Activated T-cell treated with anti-CD3 and anti-CD28 coated beads, Interleukin-2, amount 50 U/mL, for 24 hours (primary cell): Measurements from ENCODE around the gene ABLIM1.
A peak's percentile ranks its signal among the peaks of the same experiment; 100 is the strongest.

Experiments used
- DNase-seq: peaks from one replicate; pipeline ENCODE4 v3.0.0-alpha.2; 2020
- H3K27ac Mint-ChIP-seq: 2 replicates; pipeline ENCODE4 v1.8.0; 2020; ENCODE audit warnings: mild to moderate bottlenecking, mixed read lengths
- H3K27me3 Mint-ChIP-seq: 2 replicates; pipeline ENCODE4 v1.8.0; 2020; ENCODE audit warnings: mixed read lengths
- H3K36me3 Mint-ChIP-seq: 2 replicates; pipeline ENCODE4 v1.8.0; 2020; ENCODE audit warnings: low read depth, mixed read lengths
- H3K4me1 Mint-ChIP-seq: 2 replicates; pipeline ENCODE4 v1.8.0; 2020; ENCODE audit warnings: low read depth, mixed read lengths
- H3K4me3 Mint-ChIP-seq: 2 replicates; pipeline ENCODE4 v1.8.0; 2020; ENCODE audit warnings: mild to moderate bottlenecking, moderate library complexity, mixed read lengths
- H3K9me3 Mint-ChIP-seq: 2 replicates; pipeline ENCODE4 v1.8.0; 2020; ENCODE audit warnings: mixed read lengths

The ABLIM1 gene

DNA sequence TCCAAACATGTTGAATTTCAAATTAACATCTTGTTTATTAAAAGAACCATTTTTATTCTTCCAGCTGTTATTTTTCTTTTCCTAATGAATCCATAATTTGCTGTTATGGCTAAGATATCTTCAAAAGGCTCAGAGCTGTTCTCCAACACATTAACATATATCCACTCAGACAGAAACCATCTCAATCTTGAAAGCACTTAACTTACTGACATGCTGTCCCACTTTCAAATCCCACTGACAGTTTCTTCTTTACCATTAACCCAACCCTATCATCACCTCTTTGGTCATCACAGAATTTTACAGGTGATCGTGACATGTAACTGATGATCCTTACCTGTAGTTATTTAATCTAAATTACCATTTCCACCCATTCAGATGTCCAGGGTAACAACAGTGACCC lies 178.2 kb downstream of the ABLIM1 start:
- no peak for DNase-seq
- H3K9me3 Mint-ChIP-seq = no peaks in the 10 kb centered on the region
- peaks cover 71% of the 10 kb centered on the region for H3K36me3 Mint-ChIP-seq
- no peak overlapping the region for H3K4me3 Mint-ChIP-seq
- no peaks in the 10 kb centered on the region for H3K27me3 Mint-ChIP-seq
- H3K4me1 Mint-ChIP-seq = peaks cover 72% of the 10 kb centered on the region
- H3K27ac Mint-ChIP-seq = peak overlapping the region; percentile 50

DNA sequence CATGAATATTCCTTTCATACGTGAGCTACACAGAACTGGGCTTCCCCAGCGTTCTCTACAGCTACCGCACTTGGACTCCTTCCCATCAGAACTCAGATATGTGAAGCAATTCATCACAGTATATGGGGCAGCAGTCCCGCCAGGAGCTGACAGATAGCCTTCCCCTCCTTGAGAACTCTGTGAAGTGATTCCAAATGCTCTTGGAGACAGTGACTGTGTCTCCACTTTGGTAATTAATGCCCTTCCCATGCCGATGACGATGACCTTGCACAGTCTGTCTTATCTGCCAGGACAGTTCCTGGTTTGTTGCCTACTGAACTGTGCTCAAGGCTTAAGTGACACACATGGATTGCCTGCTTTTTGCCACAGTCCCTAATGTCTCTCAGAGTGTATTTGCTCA lies 178.8 kb downstream of the ABLIM1 start:
- Mint-ChIP-seq H3K9me3 (no peaks in the 10 kb centered on the region), H3K4me1 (peaks cover 73% of the 10 kb centered on the region), H3K36me3 (peaks cover 65% of the 10 kb centered on the region), H3K4me3 (no peak overlapping the region), H3K27me3 (no peaks in the 10 kb centered on the region), H3K27ac (peak overlapping the region; percentile 74)
- no peak for DNase-seq

DNA sequence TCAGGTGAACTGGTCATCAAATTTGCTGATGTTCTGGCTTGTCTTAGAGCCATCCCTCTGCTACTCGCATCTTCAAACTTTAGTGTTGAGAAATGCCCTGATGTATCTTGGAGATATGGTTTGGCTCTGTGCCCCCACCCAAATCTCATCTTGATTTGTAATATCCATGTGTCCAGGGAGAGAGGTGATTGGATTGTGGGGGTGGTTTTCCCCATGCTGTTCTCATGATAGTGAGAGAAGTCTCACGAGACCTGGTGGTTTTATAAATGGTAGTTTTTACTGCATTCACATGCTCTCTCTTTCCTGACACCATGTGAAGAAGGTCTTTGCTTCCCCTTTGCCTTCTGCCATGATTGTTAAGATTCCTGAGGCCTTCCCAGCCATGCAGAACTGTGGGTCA lies 179.8 kb downstream of the ABLIM1 start:
- Mint-ChIP-seq H3K4me1 (peaks cover 70% of the 10 kb centered on the region), H3K4me3 (no peak overlapping the region), H3K9me3 (no peaks in the 10 kb centered on the region), H3K27ac (peak overlapping the region; percentile 74), H3K36me3 (peaks cover 57% of the 10 kb centered on the region), H3K27me3 (no peaks in the 10 kb centered on the region)
- no peak for DNase-seq

DNA sequence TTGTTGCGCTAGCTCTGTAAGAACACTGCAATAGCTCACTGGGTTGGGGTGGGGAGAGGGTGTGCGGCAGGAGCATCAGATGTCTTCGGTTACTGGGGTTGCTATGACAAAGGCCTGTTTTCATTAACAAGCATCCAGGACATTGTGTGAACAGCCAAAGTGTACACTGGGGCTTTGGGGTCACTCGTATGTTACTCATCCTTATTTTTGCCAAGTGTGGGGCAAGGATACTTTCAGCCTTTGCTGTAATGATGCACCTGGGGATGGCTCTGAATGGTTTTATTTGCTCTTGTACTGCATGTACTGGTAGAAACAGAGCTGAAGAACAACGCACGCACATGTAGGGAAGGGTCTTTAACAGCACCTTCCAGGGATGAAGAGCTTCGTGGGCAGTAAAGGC lies 180.8 kb downstream of the ABLIM1 start:
- DNase-seq = no peak
- peaks cover 56% of the 10 kb centered on the region for H3K36me3 Mint-ChIP-seq
- H3K27me3 Mint-ChIP-seq = no peaks in the 10 kb centered on the region
- H3K4me1 Mint-ChIP-seq = peaks cover 74% of the 10 kb centered on the region
- H3K4me3 Mint-ChIP-seq = no peak overlapping the region
- H3K27ac Mint-ChIP-seq = peak overlapping the region; percentile 73
- no peaks in the 10 kb centered on the region for H3K9me3 Mint-ChIP-seq

DNA sequence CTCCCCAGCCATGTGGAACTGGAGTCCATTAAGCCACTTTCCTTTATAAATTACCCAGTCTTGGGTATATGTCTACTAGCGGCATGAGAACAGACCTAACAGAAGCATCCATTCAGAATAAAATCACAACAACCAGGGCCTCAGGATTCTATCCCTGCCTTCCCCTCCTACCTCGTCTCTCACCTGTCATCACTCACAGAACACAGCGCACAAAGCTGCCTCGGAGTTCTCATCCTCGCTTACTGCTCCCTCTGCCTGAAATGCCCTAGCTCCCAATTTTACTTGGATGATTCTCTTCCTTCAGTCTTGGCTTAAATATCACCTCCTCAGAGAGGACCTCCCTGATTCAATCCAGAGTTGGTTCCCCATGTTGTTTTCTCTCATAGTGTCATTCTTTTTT lies 183.1 kb downstream of the ABLIM1 start:
- Mint-ChIP-seq H3K36me3 (peaks cover 46% of the 10 kb centered on the region), H3K4me1 (peaks cover 59% of the 10 kb centered on the region)

DNA sequence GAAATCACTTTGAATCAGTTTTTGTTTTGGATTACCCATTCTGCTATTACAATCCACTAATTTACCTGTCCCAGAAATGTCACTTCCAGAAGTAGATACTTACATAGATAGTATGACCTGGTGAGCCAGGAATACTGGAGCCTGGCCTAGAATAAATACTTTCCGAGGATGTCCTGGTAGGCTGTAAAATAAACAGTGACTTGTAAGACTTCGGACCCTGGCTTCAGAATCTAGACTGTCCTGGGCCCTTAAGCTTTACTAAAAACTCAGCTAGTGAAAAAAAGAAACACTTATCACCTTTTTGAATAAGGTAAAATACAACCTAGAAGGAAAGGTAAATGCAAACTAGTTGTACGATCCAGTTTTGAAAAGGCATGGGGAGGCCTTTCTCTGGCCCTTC lies 184.3 kb downstream of the ABLIM1 start:
- no peak overlapping the region for H3K4me3 Mint-ChIP-seq
- DNase-seq = no peak
- peak overlapping the region; percentile 79 for H3K27ac Mint-ChIP-seq
- no peaks in the 10 kb centered on the region for H3K9me3 Mint-ChIP-seq
- peaks cover 42% of the 10 kb centered on the region for H3K36me3 Mint-ChIP-seq
- peaks cover 48% of the 10 kb centered on the region for H3K4me1 Mint-ChIP-seq
- H3K27me3 Mint-ChIP-seq = no peaks in the 10 kb centered on the region

More for the DNA sequence above, 183.1 kb downstream of the ABLIM1 start:
- no peak for DNase-seq
- Mint-ChIP-seq H3K4me3 (no peak overlapping the region), H3K27me3 (no peaks in the 10 kb centered on the region), H3K9me3 (no peaks in the 10 kb centered on the region), H3K27ac (peak overlapping the region; percentile 79)

DNA sequence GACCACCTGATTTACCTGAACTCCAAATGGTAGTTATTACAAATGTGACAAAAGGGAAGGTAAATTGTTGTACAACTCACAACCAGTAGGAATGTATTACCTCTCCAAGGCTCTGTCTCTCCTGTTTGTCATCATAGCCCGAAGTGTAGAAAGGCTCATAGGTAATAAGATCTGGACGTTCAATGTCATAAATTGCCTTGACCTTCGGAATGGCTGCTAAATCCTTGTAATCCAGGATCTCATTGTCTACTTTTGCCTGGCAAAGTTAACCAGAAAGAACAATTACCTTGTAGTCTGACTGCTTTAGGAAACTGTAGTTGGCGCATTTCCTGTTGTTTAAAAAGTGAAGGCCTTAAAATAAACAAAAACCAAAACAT lies 185.2 kb downstream of the ABLIM1 start:
- Mint-ChIP-seq H3K36me3 (peaks cover 40% of the 10 kb centered on the region), H3K4me3 (no peak overlapping the region), H3K27ac (peak overlapping the region; percentile 59), H3K4me1 (peaks cover 41% of the 10 kb centered on the region), H3K27me3 (no peaks in the 10 kb centered on the region), H3K9me3 (no peaks in the 10 kb centered on the region)
- DNase-seq = no peak

DNA sequence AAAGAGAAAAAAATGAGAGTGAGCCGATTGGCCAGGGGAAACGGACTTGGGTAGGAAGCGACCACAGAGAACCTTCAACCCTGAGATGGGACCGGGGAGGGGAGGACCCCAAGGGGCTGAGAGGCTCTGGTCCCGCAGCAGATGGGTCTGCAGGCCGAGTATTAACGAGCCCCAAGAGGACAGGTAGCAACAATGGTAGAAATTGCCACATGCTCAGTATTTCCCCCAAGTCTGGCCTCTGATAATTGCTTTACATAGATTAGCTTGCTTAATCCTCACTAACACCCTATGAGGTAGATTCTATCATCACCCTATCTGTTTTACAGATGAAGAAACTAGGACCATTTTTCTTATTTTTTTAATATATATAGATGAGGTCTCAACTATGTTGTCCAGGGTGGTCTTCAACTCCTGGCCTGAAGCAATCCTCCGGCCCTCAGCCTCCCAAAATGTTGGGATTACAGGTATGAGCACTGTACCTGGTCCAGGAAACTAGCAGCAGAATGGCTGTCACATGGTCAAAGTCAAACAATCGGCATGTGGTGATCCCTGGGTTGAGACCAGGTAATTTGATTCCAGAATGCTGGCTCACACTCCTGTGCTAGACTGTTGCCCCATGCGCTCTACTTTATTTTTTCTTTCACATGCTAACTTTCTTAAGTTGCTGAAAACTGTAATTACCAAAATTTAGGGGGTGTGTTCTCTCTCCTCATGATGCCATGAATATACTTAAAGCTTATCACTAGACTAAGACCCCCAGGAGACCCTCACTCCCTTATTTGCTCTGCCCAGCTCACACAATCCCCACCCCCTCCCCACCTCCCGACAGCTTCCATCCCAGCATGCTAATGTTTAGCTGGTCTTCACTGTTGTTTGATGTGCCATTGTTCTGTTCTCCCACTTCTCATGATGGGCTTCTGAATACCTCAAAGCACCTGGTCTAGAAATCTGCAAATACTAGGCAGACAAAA lies 185.9 kb downstream of the ABLIM1 start:
- no peak for DNase-seq
- H3K27ac Mint-ChIP-seq = peak overlapping the region; percentile 59
- no peaks in the 10 kb centered on the region for H3K9me3 Mint-ChIP-seq
- peaks cover 38% of the 10 kb centered on the region for H3K4me1 Mint-ChIP-seq
- peaks cover 43% of the 10 kb centered on the region for H3K36me3 Mint-ChIP-seq
- H3K27me3 Mint-ChIP-seq = no peaks in the 10 kb centered on the region
- no peak overlapping the region for H3K4me3 Mint-ChIP-seq

DNA sequence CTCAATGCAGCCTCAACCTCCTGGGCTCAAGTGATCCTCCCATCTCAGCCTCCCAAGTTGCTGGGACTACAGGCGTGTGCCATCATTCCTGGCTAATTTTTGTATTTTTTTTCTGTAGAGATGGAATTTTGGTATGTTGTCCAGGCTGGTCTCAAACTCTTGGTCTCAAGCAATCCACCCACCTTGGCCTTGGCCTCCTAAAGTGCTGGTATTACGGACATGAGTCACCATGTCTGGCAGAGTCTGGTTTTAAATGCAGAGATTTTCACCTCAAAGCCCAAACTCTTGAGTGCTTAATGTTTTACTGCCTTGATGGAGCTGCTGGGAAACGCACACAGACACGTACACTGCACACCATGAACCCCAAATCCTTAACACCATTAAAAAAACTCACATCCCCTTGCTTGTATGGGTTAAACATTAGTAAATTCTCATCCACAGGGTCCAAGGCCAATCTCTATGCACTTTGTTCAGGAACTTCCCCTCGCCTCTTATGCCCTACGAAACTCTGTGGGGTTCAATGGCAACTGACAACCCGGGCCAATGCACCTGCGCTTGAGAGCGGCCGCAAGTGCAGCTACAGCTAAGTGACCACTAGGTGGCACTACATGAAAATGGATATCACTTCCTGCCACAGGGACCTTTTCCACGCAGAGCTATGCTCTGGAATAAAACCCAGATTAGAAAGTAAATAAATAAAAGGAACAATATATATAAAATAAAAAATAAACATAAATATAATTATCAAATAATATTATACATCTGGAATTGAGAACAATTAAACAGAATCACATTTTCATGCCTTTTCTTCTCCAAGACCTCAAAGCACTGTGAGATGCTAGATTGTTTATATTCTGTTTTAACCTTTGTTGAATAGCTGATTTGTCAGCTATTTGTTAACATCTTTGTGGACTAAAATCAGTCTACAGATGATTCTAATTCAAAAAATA lies 186.8 kb downstream of the ABLIM1 start:
- Mint-ChIP-seq H3K4me3 (no peak overlapping the region), H3K27me3 (no peaks in the 10 kb centered on the region), H3K4me1 (peaks cover 31% of the 10 kb centered on the region), H3K36me3 (peaks cover 52% of the 10 kb centered on the region), H3K9me3 (no peaks in the 10 kb centered on the region), H3K27ac (peak overlapping the region; percentile 67)
- DNase-seq = peak; percentile 71

DNA sequence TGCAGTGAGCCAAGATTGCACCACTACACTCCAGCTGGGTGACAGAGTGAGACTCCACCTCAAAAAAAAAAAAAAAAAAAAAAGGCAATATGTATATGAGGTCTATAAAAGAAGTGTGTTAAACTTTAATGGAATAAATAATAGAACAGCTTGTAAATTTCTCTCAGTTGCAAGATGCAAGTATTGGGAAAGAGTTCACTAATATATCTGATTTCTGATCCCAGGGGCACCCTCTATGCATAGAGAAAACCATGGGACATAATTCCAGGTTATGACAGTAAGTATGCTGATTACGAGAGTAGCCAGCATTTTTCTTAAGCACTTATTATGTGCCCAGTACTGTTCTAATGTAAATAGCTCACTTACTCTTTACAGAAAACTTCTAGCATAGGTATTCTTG lies 187.7 kb downstream of the ABLIM1 start:
- Mint-ChIP-seq H3K4me3 (no peak overlapping the region), H3K27ac (peak overlapping the region; percentile 67)

DNA sequence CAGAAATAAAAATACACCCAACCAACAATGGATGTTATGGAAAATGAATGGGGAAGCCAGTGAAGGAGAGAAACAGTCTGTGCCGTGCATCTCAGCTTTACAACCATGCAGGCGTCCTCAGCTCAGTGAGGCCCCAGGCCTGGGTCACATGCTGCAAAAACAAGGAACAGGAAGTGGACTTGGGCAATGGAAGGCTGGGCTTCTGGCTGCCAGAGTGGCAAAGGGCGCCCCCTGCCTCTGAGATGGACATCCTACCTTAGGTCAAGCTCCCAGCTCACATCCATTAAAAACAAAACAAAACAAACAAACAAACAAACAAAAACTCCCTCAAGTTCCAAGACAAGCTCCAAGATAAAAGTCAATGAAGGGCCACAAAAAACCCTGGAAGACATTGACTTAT lies 199.1 kb downstream of the ABLIM1 start:
- H3K9me3 Mint-ChIP-seq = no peaks in the 10 kb centered on the region
- no peak overlapping the region for H3K27ac Mint-ChIP-seq
- no peak for DNase-seq
- peaks cover 16% of the 10 kb centered on the region for H3K4me1 Mint-ChIP-seq
- no peaks in the 10 kb centered on the region for H3K27me3 Mint-ChIP-seq
- no peak overlapping the region for H3K4me3 Mint-ChIP-seq
- peaks cover 72% of the 10 kb centered on the region for H3K36me3 Mint-ChIP-seq

More for the DNA sequence above, 187.7 kb downstream of the ABLIM1 start:
- no peak for DNase-seq
- peaks cover 28% of the 10 kb centered on the region for H3K4me1 Mint-ChIP-seq
- H3K27me3 Mint-ChIP-seq = no peaks in the 10 kb centered on the region
- H3K36me3 Mint-ChIP-seq = peaks cover 60% of the 10 kb centered on the region
- no peaks in the 10 kb centered on the region for H3K9me3 Mint-ChIP-seq

DNA sequence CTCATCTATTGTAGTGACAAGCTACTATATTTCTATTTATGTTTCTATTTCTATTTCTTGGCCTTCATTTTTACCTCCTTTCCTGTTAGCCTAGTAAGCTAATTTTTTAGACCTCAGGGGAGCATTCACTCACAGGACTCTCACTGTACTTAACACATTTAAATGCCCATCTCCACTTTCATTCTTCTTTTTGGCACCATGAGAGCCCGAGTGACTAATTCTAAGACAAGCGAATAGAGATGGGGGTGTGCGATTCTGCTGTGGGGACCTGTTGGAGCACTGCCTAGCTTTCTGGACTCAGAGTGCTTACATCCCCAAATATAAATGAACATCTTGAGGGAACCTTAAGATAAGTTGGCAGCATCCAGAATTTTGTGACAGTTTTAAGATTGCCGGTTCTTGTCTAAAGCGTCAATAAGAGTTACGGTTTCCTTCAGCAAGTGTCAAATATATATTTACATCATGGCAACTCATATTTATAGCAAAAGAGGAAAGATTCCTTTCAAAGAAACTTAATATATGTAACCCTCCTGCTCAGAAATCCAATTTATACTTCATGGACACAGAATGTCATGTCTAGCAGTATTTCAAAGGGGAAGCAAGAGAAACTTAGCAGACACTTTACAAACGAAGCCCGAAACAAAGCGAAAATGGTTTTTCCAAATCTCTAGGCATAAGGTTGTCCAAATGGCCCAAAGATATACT lies 199.7 kb downstream of the ABLIM1 start:
- DNase-seq = no peak
- H3K27me3 Mint-ChIP-seq = no peaks in the 10 kb centered on the region
- no peaks in the 10 kb centered on the region for H3K9me3 Mint-ChIP-seq
- H3K36me3 Mint-ChIP-seq = peaks cover 72% of the 10 kb centered on the region
- peaks cover 16% of the 10 kb centered on the region for H3K4me1 Mint-ChIP-seq
- no peak overlapping the region for H3K4me3 Mint-ChIP-seq
- peak overlapping the region; percentile 34 for H3K27ac Mint-ChIP-seq

DNA sequence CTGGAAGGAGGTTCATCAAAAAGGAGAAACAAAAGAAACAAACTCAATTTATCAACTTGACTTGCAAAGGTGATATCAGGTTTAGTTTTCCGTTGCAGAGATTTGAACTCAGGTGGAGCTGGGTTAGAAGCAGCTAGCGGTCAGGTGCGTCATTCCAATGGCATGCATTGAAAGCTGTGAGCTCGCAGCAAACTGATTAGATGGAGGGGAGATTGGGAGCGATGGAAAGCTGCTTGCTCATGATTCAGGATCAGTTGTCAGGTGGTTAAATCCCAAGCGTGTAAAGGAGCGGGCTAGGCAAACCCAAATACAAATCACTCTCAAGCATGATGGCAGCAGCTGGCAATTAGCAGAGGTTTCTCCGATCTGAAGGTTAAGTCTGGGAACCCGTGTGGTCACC lies 204.5 kb downstream of the ABLIM1 start:
- Mint-ChIP-seq H3K27me3 (no peaks in the 10 kb centered on the region), H3K9me3 (no peaks in the 10 kb centered on the region), H3K27ac (no peak overlapping the region), H3K4me3 (no peak overlapping the region), H3K36me3 (peaks cover 80% of the 10 kb centered on the region), H3K4me1 (peaks cover 10% of the 10 kb centered on the region)
- DNase-seq = no peak

DNA sequence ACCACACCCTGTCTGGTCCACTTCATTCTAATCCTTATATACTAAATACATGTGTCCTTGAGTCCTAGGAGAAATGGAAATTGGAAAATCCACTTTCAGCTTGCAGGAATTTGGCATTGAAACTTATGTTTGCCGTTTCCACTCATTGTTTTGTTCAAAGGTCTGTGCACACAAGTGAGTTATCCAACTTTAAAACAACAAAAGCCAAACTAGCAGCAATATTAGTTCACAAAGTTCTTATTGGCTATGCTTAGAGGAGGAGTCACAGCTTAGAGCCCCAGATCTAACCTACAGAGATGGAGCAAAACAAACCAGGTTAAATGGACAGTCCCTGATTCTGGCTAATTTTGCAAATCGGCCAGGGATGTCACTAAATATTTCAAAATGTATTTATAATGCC lies 209.2 kb downstream of the ABLIM1 start:
- Mint-ChIP-seq H3K4me3 (no peak overlapping the region), H3K4me1 (peaks cover 3% of the 10 kb centered on the region), H3K36me3 (peaks cover 92% of the 10 kb centered on the region), H3K27me3 (no peaks in the 10 kb centered on the region), H3K9me3 (no peaks in the 10 kb centered on the region), H3K27ac (peak overlapping the region; percentile 22)
- no peak for DNase-seq
